ENCODE results near the gene CD82. TPM values are rescaled to one million over a fixed set of nuclear protein-coding genes. Genes with fewer than 3 reads are reported as not detected.

Gene CD82
- total RNA-seq, 1 donor from 2014 or later = 91.6 TPM

DNA sequence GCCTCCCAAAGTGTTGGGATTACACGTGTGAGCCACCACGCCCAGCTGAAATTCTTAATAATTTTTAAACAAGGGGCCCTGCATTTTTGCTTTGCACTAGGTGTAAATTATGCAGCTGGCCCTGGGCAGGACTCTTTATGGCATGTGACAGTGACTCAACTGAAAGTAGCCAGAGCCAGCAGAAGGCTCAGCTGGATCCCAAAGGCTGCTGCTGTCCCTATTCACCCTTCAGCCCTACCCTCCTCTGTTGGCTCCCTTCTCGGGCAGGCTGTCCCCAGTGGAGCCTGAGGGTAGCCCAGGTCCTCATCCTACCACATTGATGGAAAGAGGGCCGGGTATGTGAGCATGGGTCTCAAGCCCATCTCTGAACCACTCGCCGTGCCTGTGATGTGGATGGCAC lies 45.6 kb downstream of the CD82 start:
- Histone ChIP-seq H3K4me3 (no peak overlapping the region), H3K4me1 (peaks cover 4% of the 10 kb centered on the region), H3K36me3 (peaks cover 0 to 15% of the 10 kb centered on the region in 2 donors), H3K27me3 (no peaks in the 10 kb centered on the region), H3K27ac (no peak overlapping the region), H3K9me3 (no peaks in the 10 kb centered on the region)
- intact Hi-C loops (cut with DNase I) = no loop called here
- DNase-seq (ENCODE audit: extremely low spot score in 2 of 2) = no peak
- no peak for TF ChIP-seq POLR2AphosphoS5 (IDR thresholded peaks at IDR 0.05; ENCODE audit: insufficient read depth in 1 of 2, low read depth in 1 of 2)
- no peak for TF ChIP-seq CTCF (IDR thresholded peaks at IDR 0.05)
- TF ChIP-seq POLR2A (IDR thresholded peaks at IDR 0.05) = no peak

- TF ChIP-seq CTCF (IDR thresholded peaks at IDR 0.05) = no peak
- TF ChIP-seq POLR2AphosphoS5 (IDR thresholded peaks at IDR 0.05; ENCODE audit: insufficient read depth in 1 of 2, low read depth in 1 of 2) = no peak
- TF ChIP-seq POLR2A (IDR thresholded peaks at IDR 0.05) = no peak
- Histone ChIP-seq H3K27ac (no peak overlapping the region), H3K4me3 (no peak overlapping the region), H3K9me3 (no peaks in the 10 kb centered on the region), H3K4me1 (peaks cover 4% of the 10 kb centered on the region), H3K27me3 (no peaks in the 10 kb centered on the region), H3K36me3 (peaks cover 0 to 12% of the 10 kb centered on the region in 2 donors)
- intact Hi-C loops (cut with DNase I) = no loop called here
- no peak for DNase-seq (ENCODE audit: extremely low spot score in 2 of 2)
These were observed 46.4 kb downstream of the CD82 start for GRCh38 chr11:44611687-44612434.

DNA sequence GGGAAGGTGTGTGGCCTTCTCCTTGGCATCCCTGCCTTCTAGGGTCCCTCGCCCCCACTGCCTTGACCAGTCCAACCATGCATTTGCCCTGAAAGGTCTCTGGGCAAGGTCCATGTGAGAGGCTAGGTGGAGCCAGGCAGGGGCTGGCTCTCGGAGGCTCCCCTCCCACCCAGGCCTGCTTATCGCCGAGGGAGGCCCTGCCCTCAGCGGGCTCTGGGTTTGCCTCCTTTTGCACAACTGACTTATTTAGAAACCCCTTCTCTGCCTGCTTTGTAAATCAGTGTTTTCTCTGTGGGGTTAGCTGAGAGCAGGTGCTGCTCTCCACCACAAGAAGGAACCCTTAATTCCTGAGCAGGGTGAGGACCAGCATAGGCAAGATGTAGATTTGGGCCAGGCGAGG lies 47.7 kb downstream of the CD82 start:
- H3K4me3 ChIP-seq = no peak overlapping the region
- peaks cover 0 to 10% of the 10 kb centered on the region in 2 donors for H3K36me3 ChIP-seq
- DNase-seq (ENCODE audit: extremely low spot score in 2 of 2) = no peak
- intact Hi-C loops (cut with DNase I) = no loop called here
- no peak for TF ChIP-seq CTCF (IDR thresholded peaks at IDR 0.05)
- TF ChIP-seq POLR2AphosphoS5 (IDR thresholded peaks at IDR 0.05; ENCODE audit: insufficient read depth in 1 of 2, low read depth in 1 of 2) = no peak
- TF ChIP-seq POLR2A (IDR thresholded peaks at IDR 0.05) = no peak
- no peak overlapping the region for H3K27ac ChIP-seq
- H3K4me1 ChIP-seq = peaks cover 4% of the 10 kb centered on the region
- H3K9me3 ChIP-seq = no peaks in the 10 kb centered on the region
- no peaks in the 10 kb centered on the region for H3K27me3 ChIP-seq

- H3K36me3 ChIP-seq = peaks cover 0 to 10% of the 10 kb centered on the region in 2 donors
- intact Hi-C loops (cut with DNase I) = no loop called here
- no peaks in the 10 kb centered on the region for H3K4me1 ChIP-seq
These were observed 48.9 kb downstream of the CD82 start for GRCh38 chr11:44614281-44614775.

More at GRCh38 chr11:44614281-44614775, 48.9 kb downstream of the CD82 start:
- DNase-seq (ENCODE audit: extremely low spot score in 2 of 2) = no peak
- H3K27me3 ChIP-seq = no peaks in the 10 kb centered on the region
- no peak for TF ChIP-seq CTCF (IDR thresholded peaks at IDR 0.05)
- no peak for TF ChIP-seq POLR2A (IDR thresholded peaks at IDR 0.05)
- TF ChIP-seq POLR2AphosphoS5 (IDR thresholded peaks at IDR 0.05; ENCODE audit: insufficient read depth in 1 of 2, low read depth in 1 of 2) = no peak
- H3K9me3 ChIP-seq = no peaks in the 10 kb centered on the region
- H3K27ac ChIP-seq = no peak overlapping the region
- H3K4me3 ChIP-seq = no peak overlapping the region
